ENCODE data around the gene VAV3. TPM values are rescaled to one million over a fixed set of nuclear protein-coding genes. Genes with fewer than 3 reads are reported as not detected.
A peak's percentile ranks its signal among the peaks of the same experiment; 100 is the strongest.

Gene VAV3
- 1 to 10 TPM; 2.3 to 8.5 (median 4.1) TPM for total RNA-seq
- 1 to 10 TPM; 1.1 to 2.2 (median 1.7) TPM for polyA plus RNA-seq
- long read RNA-seq, donor 1, result 0 reads
- long read RNA-seq, donor 2, full-length matches to known transcripts, result 1 of 1 reads
- long read RNA-seq, donor 2, partial matches to known transcripts, result 0 of 1 reads
- long read RNA-seq, donor 2, other reads (novel, unspliced or antisense), result 0 of 1 reads
- long read RNA-seq, donor 3, result 0 reads
- long read RNA-seq, donor 4, partial matches to known transcripts, result 1 of 1 reads
- long read RNA-seq, donor 4, other reads (novel, unspliced or antisense), result 0 of 1 reads
- long read RNA-seq, donor 5, full-length matches to known transcripts, result 1 of 1 reads
- long read RNA-seq, donor 5, partial matches to known transcripts, result 0 of 1 reads
- long read RNA-seq, donor 5, other reads (novel, unspliced or antisense), result 0 of 1 reads
- long read RNA-seq, donor 6, partial matches to known transcripts, result 1 of 1 reads
- long read RNA-seq, donor 6, other reads (novel, unspliced or antisense), result 0 of 1 reads
- long read RNA-seq, donor 7, result 0 reads
- long read RNA-seq, donor 8, full-length matches to known transcripts, result 1 of 1 reads
- long read RNA-seq, donor 8, partial matches to known transcripts, result 0 of 1 reads
- long read RNA-seq, donor 8, other reads (novel, unspliced or antisense), result 0 of 1 reads
- long read RNA-seq, donor 9, result 0 reads
- long read RNA-seq, donor 10, result 0 reads

- H3K27me3 ChIP-seq, result peaks cover 5% of the 10 kb centered on the region
- peak within 1 kb of the TSS in 4 of 5 donors; percentile 45 to 81 (median 66) for H3K27ac ChIP-seq
- peak within 1 kb of the TSS; percentile 21 to 80 (median 64) for H3K4me3 ChIP-seq
- DNase-seq, result peak; percentile 65 to 81 (median 71)
- TF ChIP-seq CTCF (IDR thresholded peaks at IDR 0.05) (peak in 2 of 6 experiments; percentile 8 to 16), POLR2A (IDR thresholded peaks at IDR 0.05) (no peak)
- intact Hi-C loops (cut with DNase I), result loop anchor here in 1 of 2 donors (5.0 to 10.0 kb wide), 2 partner anchors 71 to 157 kb away; no protein-coding TSS in a partner anchor
- no peaks in the 10 kb centered on the region for H3K9me3 ChIP-seq (replicated peaks in 1 of 3)
- no peaks in the 10 kb centered on the region for H3K4me1 ChIP-seq (replicated peaks in 1 of 2)
- no peaks in the 10 kb centered on the region for H3K36me3 ChIP-seq (replicated peaks in 1 of 2)
- 0 to 2% (median 1%) methylated on average over 10 to 73 of the region's 73 CpGs for WGBS, 4 donors
These were observed at the start of gene VAV3 for GRCh38 chr1:107965110-107965991. Gene VAV3 (minus strand): TSS chr1:107965180. CDS start chr1:107964869, 311 bp downstream.

- intact Hi-C loops (cut with DNase I), result no loop called here
- no peak for DNase-seq
- Histone ChIP-seq H3K4me1 (replicated peaks in 1 of 2) (peaks cover 0 to 7% of the 10 kb centered on the region in 2 donors), H3K27me3 (peaks cover 11% of the 10 kb centered on the region), H3K9me3 (replicated peaks in 1 of 3) (no peaks in the 10 kb centered on the region), H3K27ac (no peak overlapping the region), H3K4me3 (no peak overlapping the region), H3K36me3 (replicated peaks in 1 of 2) (no peaks in the 10 kb centered on the region)
- no peak for TF ChIP-seq POLR2A (IDR thresholded peaks at IDR 0.05)
- TF ChIP-seq CTCF (IDR thresholded peaks at IDR 0.05), result no peak
These were observed 47.6 kb upstream of the VAV3 start for GRCh38 chr1:108012553-108012952.

GRCh38 chr1:108011295-108011694, 46.3 kb upstream of the VAV3 start:
- WGBS, 4 donors, result 77 to 91% (median 86%) methylated on average over 6 of the region's 6 CpGs
- TF ChIP-seq CTCF (IDR thresholded peaks at IDR 0.05) (no peak), POLR2A (IDR thresholded peaks at IDR 0.05) (no peak)
- no peaks in the 10 kb centered on the region for H3K9me3 ChIP-seq (replicated peaks in 1 of 3)
- H3K27me3 ChIP-seq, result peaks cover 11% of the 10 kb centered on the region
- peaks cover 0 to 1% of the 10 kb centered on the region in 2 donors for H3K4me1 ChIP-seq (replicated peaks in 1 of 2)
- intact Hi-C loops (cut with DNase I), result no loop called here
- H3K27ac ChIP-seq, result no peak overlapping the region
- H3K4me3 ChIP-seq, result no peak overlapping the region
- H3K36me3 ChIP-seq (replicated peaks in 1 of 2), result no peaks in the 10 kb centered on the region
- DNase-seq, result no peak

Measured in adrenal gland (tissue), 19 donors.